ENCODE measurements around the gene EIF2A.
A peak's percentile ranks its signal among the peaks of the same experiment; 100 is the strongest.
"Not testable (repeated sequence)": the region's sequence is repeated elsewhere in the genome, so short reads cannot be mapped to it uniquely, and the experiment has no call there.

Gene EIF2A

GRCh38 chr3:150546226-150547044 is at the start of gene EIF2A, which contains the start of gene SERP1:
Gene EIF2A (plus strand): TSS chr3:150546787. CDS start chr3:150546803, 16 bp downstream.
Gene SERP1 (minus strand): TSS chr3:150546496. CDS start chr3:150546135, 361 bp downstream.
- DNase-seq (ENCODE audit: low spot score) = peak; percentile 99

- no peak for DNase-seq (ENCODE audit: low spot score)
Observed at GRCh38 chr3:150497956-150498355, 48.6 kb upstream of the EIF2A start.

GRCh38 chr3:150500960-150501359 is 45.6 kb upstream of the EIF2A start:
- DNase-seq (ENCODE audit: low spot score) = not testable (repeated sequence)

- DNase-seq (ENCODE audit: low spot score) = no peak
Observed at GRCh38 chr3:150503402-150504099, 43.0 kb upstream of the EIF2A start.

- no peak for DNase-seq (ENCODE audit: low spot score)
Observed at GRCh38 chr3:150504483-150504882, 42.1 kb upstream of the EIF2A start.

- DNase-seq (ENCODE audit: low spot score) = no peak
Observed at GRCh38 chr3:150508401-150508800, 38.2 kb upstream of the EIF2A start.

- DNase-seq (ENCODE audit: low spot score) = no peak
Observed at GRCh38 chr3:150509780-150510179, 36.8 kb upstream of the EIF2A start.

GRCh38 chr3:150511122-150511821 is 35.3 kb upstream of the EIF2A start:
- no peak for DNase-seq (ENCODE audit: low spot score)

- no peak for DNase-seq (ENCODE audit: low spot score)
Observed at GRCh38 chr3:150515210-150515609, 31.4 kb upstream of the EIF2A start.

GRCh38 chr3:150519026-150519425 is 27.6 kb upstream of the EIF2A start:
- no peak for DNase-seq (ENCODE audit: low spot score)

- DNase-seq (ENCODE audit: low spot score) = no peak
Observed at GRCh38 chr3:150520408-150520807, 26.2 kb upstream of the EIF2A start.

- DNase-seq (ENCODE audit: low spot score) = no peak
Observed at GRCh38 chr3:150521463-150521862, 25.1 kb upstream of the EIF2A start.

- DNase-seq (ENCODE audit: low spot score) = no peak
Observed at GRCh38 chr3:150523538-150523937, 23.0 kb upstream of the EIF2A start.

- no peak for DNase-seq (ENCODE audit: low spot score)
Observed at GRCh38 chr3:150527464-150528255, 18.9 kb upstream of the EIF2A start.

- peak; percentile 14 for DNase-seq (ENCODE audit: low spot score)
Observed at GRCh38 chr3:150528354-150528797, 18.2 kb upstream of the EIF2A start.

GRCh38 chr3:150531775-150532174 is 14.8 kb upstream of the EIF2A start:
- DNase-seq (ENCODE audit: low spot score) = no peak

GRCh38 chr3:150535204-150535603 is 11.4 kb upstream of the EIF2A start:
- no peak for DNase-seq (ENCODE audit: low spot score)

GRCh38 chr3:150538324-150539208 is 8.0 kb upstream of the EIF2A start:
- no peak for DNase-seq (ENCODE audit: low spot score)

- no peak for DNase-seq (ENCODE audit: low spot score)
Observed at GRCh38 chr3:150540297-150540696, 6.3 kb upstream of the EIF2A start.

GRCh38 chr3:150540991-150541390 is 5.6 kb upstream of the EIF2A start:
- no peak for DNase-seq (ENCODE audit: low spot score)

- no peak for DNase-seq (ENCODE audit: low spot score)
Observed at GRCh38 chr3:150543128-150543527, 3.5 kb upstream of the EIF2A start.
